ENCODE results near the gene ATP8A1.
A peak's percentile ranks its signal among the peaks of the same experiment; 100 is the strongest.
"Not testable (repeated sequence)": the region's sequence is repeated elsewhere in the genome, so short reads cannot be mapped to it uniquely, and the experiment has no call there.

The ATP8A1 gene

GRCh38 chr4:42397635-42398170 lies 259.2 kb downstream of the ATP8A1 start:
- no peak for DNase-seq

DNA sequence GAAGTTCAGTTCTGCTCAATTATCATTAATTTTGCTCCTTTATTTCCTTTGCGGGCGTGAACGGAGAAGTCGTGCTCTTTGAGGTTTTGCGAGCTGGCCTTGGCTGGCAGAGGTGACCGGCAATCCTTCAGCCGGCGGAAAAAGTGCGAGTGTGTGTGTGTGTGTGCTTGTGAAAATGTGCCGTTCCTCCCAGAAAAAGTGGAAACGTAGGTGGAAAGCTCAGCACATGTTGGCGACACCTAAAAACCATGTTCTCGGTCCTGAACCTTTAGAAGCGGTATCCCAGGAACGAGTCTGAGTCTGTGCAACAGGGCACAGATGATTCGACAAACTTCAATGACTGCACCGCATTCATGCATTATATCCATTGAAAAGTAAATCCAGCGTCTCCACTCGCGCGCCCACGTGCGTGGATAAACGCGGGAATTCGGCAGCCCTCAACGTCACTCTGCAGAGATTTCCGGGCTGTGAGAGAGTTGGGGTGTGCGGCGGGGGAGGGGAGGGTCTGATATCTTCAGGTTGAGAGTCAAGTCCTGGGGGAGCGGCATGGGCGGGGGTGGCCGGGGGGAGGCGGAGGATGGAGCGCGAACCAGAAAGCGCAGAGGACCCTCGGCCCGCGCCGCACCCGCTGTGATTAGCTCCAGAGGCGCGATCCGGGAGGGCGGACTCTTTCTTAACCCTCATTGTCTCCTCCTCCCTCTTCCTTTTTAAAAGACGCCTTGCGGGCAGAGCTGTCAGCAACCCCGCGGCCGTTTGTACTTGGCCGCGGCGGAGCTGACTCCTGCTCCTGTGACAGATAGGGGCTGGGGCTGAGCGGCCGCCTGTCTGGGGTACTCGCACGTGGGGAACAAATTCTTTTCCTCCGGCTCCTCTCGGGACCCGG lies 259.9 kb downstream of the ATP8A1 start, which contains the start of gene SHISA3:
Gene SHISA3 (plus strand): TSS at position 737 of the 883 bp plus-strand sequence. CDS start 569 bp downstream, outside the sequence.
- DNase-seq = no peak

- no peak for DNase-seq
Observed at GRCh38 chr4:42396361-42396751, 260.5 kb downstream of the ATP8A1 start.

- no peak for DNase-seq
Observed at GRCh38 chr4:42395595-42395994, 261.3 kb downstream of the ATP8A1 start.

DNA sequence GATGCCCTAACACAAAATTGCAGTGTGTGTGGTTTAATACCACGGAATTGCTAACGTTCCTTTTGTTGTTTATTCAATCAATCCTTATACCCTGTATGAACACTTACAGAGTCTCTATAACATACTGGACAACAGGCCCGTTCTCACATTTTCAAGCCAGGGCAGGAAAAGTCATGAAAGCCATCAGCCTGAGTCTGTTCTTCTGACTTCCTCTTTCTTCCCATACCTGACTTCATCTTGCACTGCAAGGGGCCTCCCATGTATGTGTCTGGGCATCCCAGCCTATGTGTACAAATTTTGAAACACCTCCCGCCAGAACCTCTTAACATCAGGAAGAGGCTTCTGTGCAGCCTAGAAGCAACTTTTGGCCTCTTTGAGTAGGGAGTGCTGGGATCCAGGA lies 264.5 kb downstream of the ATP8A1 start:
- no peak for DNase-seq

DNA sequence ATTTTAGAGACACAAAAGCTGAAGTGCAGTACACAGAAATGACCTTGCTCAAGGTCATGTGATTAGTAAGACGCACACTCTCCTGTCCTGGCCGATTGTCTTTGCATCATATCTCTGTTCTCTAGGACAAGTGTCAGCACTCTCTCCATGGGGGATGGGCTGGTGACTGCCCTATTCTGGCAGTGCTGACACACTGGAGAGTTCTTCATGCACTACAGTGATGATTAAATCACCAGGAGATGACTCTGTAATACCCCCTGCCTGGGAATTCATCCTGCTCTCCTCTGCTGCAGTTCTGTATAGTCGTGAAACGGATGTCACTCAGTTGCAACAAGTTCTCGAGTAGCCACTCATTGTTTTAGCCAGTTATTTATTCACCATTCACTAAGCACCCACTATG lies 264.9 kb downstream of the ATP8A1 start:
- DNase-seq = no peak

- no peak for DNase-seq
Observed at GRCh38 chr4:42391355-42391664, 265.6 kb downstream of the ATP8A1 start.

- no peak for DNase-seq
Observed at GRCh38 chr4:42390622-42391354, 266.1 kb downstream of the ATP8A1 start.

- no peak for DNase-seq
Observed at GRCh38 chr4:42385516-42385915, 271.4 kb downstream of the ATP8A1 start.

DNA sequence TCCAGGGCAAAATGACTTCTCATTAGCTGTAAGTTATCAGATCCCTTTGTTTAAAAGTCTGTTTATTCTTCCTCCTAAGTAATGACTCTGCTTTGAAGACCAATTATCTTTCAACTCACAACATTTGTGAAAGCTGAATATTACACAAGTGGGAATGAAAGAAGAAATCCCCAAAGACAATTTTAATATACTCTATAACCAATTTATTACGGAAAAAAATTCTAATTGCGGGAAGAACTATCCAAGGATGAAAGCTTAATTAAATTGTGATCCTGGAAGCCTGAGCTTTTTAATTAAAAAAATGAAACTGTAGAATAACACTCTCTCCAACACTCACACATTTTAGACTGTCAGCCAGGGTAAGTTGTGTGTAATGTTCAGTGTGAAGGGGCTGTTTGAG lies 275.2 kb downstream of the ATP8A1 start:
- DNase-seq = no peak

- no peak for DNase-seq
Observed at GRCh38 chr4:42377497-42377896, 279.4 kb downstream of the ATP8A1 start.

DNA sequence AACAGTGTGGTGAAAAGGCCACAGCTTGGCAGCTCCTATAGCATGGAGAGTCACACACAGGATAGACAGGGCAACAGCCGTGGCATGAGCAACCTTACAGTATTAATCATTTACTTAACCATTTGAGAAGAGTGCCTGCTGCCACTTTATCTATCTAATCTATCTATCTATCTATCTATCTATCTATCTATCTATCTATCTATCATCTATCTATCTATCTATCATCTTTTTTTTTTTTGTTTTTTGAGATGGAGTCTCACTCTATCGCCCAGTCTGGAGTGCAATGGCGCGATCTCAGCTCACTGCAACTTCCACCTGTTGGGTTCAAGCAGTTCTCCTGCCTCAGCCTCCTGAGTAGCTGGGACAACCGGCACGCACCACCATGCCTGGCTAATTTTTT lies 284.6 kb downstream of the ATP8A1 start:
- DNase-seq = not testable (repeated sequence)

GRCh38 chr4:42371305-42372252 lies 285.3 kb downstream of the ATP8A1 start:
- DNase-seq = peak; percentile 0

- DNase-seq = no peak
Observed at GRCh38 chr4:42369489-42369888, 287.4 kb downstream of the ATP8A1 start.

- no peak for DNase-seq
Observed at GRCh38 chr4:42366959-42367358, 289.9 kb downstream of the ATP8A1 start.

DNA sequence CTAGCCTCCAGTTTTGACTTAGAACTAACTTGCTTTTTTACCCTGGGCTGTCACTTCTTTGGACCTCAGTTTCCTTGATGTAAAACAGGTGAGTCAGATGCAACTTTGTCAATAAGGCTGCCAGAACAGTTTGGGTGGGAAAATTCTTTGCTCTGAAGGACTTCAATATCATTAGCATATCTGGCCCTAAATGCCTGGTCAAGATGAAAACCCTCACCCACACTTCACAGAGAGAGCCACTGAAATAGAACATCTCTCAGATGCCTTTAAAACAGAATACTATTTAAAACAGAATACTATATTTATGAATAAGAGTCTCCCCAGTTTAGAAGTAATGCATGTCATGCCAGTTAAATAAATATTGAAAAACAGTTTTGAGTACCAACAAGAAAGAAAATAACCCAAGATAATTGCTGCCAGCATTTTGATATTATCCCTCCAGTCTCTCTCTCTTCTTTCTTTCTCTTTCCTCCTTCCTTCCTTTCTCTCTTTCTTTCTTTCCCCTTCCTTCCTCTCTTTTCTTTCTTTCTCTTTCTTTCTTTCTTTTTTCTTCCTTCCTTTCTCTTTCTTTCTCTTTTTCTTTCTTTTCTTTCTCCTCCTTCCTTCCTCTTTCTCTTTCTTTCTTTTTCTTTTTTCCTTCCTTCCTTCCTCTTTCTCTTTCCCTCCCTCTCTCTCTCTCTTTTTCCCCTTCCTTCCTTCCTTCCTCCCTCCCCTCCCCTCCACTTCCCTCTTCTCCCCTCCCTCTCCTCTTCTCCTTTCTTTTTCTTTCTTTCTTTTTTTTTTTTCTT lies 292.4 kb downstream of the ATP8A1 start:
- DNase-seq = no peak

DNA sequence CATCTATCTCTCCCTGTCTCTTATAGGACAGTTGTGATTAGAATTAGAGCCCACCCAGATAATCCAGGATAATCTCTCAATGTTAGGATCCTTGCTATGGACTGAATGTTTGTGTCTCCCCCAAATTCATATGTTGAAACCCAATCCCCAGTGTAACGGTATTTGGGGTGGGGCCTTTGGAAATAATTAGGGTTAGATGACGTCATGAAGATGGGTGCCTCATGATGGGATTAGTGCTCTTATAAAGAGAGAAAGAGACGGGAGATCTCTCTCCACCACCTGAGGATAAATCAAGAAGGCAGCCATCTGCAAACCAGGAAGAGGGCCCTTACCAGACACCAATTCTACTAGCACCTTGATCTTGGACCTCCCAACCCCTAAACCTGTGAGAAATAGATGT lies 293.3 kb downstream of the ATP8A1 start:
- DNase-seq = no peak

DNA sequence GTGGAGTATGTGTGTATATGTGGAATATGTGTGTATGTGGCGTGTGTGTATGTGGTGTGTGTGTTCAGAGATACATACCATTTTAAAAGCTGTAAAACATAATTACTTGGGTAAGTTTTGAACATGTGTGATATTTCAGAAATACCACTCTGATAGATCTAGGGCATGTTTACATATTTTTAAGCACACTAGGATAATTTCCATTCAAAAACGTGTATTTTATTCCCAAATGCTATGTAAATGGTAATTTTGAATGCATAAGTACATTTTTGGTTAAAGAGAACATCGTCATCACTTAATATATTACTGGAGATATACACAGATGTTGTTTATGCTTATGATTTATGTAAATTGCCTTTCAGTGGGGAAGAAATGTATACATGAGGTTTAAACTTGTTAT lies 294.3 kb downstream of the ATP8A1 start:
- no peak for DNase-seq

GRCh38 chr4:42361456-42361855 lies 295.4 kb downstream of the ATP8A1 start:
- no peak for DNase-seq

DNA sequence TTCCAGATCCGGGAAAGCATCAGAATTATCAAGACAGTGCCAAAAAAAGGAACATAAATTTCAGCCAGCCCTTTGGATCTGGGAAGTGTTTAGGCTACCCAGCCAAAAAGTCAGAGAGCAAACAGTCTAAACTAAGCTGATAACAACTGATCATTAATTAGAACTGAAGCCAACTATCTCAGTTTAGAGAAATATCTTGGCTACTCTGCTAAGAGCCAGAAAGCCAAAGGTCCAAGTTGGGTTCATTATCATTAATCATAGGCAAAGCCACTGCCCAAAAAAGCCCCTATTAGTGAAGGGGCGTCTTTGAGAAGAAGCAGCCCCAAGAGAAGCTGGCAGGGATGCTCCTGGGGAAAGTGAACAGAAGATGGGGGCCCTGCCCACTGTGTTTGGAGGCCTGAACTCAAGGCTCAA lies 296.6 kb downstream of the ATP8A1 start:
- no peak for DNase-seq

GRCh38 chr4:42359711-42360110 lies 297.2 kb downstream of the ATP8A1 start:
- DNase-seq = no peak

Data from NCI-H2171 (cell line).